Cardiac fibroblast (primary cell): Measurements from ENCODE around the gene KLF15.

Experiments
- DNase-seq, 2 donors: peaks; one replicate each; pipeline versions ENCODE4 v3.0.0 to v3.0.0-alpha.2; 2010; ENCODE audit warnings: low read depth in 2 of 2
- H3K4me3 ChIP-seq, 2 donors: replicated peaks in 1 of 2; 1 replicate in 1 of 2; 2 replicates in 1 of 2; pipeline ENCODE4 v1.5.1; 2011; ENCODE audit warnings: low read depth in 2 of 2, low read length in 2 of 2, mild to moderate bottlenecking in 2 of 2, moderate library complexity in 1 of 2
- CTCF ChIP-seq: IDR thresholded peaks from one replicate; pipeline ENCODE4 v1.5.1; 2011; ENCODE audit warnings: low read depth, mild to moderate bottlenecking, low read length, inconsistent platforms

KLF15 gene

GRCh38 chr3:126309861-126310655 is 47.1 kb downstream of the KLF15 start:
- TF ChIP-seq CTCF = no peak
- no peak for DNase-seq
- H3K4me3 ChIP-seq = no peak overlapping the region

- DNase-seq = no peak
- H3K4me3 ChIP-seq = no peak overlapping the region
- TF ChIP-seq CTCF = no peak
Measured at GRCh38 chr3:126309165-126309564, 48.0 kb downstream of the KLF15 start.

GRCh38 chr3:126308394-126309125 is 48.6 kb downstream of the KLF15 start:
- H3K4me3 ChIP-seq = no peak overlapping the region
- no peak for TF ChIP-seq CTCF
- DNase-seq = no peak

GRCh38 chr3:126307591-126308393 is 49.4 kb downstream of the KLF15 start:
- DNase-seq = no peak
- no peak overlapping the region for H3K4me3 ChIP-seq
- no peak for TF ChIP-seq CTCF

- no peak for TF ChIP-seq CTCF
- no peak for DNase-seq
Measured at GRCh38 chr3:126306888-126307482, 50.2 kb downstream of the KLF15 start.

GRCh38 chr3:126306397-126306796 is 50.8 kb downstream of the KLF15 start:
- no peak for DNase-seq
- H3K4me3 ChIP-seq = no peak overlapping the region
- no peak for TF ChIP-seq CTCF

More at GRCh38 chr3:126306888-126307482, 50.2 kb downstream of the KLF15 start:
- H3K4me3 ChIP-seq = no peak overlapping the region
